ENCODE results near the gene ERCC1. TPM values are rescaled to one million over a fixed set of nuclear protein-coding genes. Genes with fewer than 3 reads are reported as not detected.

ERCC1 gene
- total RNA-seq, 6 experiments from 2014 or later = 19.2 to 29.4 (median 22.6) TPM

DNA sequence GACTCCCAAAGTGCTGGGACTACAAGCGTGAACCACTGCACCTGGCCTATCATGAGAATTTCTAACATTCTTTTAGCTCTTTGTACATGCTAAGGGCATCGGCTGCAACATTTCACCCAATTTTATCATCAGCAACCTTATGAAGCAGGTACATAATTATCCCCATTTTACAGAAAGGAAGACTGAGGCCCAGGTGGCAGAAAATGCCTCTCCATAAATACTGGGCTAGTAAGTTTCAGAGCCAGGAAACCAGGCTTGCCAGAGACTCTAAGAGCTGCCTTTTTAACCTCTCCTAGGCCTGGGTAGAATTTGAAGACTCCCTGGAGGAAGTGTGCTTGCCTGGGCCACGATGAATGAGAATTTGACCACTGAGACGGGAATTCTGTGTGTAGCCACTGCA lies 55.6 kb downstream of the ERCC1 start:
- DNase-seq (no peak), ATAC-seq (no peak)
- WGBS (ENCODE audit: insufficient coverage, low coverage, low lambda C conversion rate, missing lambda C conversion rate) = 91% methylated on average over 4 of the region's 4 CpGs
- Histone ChIP-seq H3K27me3 (no peaks in the 10 kb centered on the region), H3K9me3 (no peaks in the 10 kb centered on the region), H3K27ac (no peak overlapping the region), H3K4me3 (no peak overlapping the region), H3K4me1 (peaks cover 0 to 4% (median 0%) of the 10 kb centered on the region in 4 donors), H3K36me3 (peaks cover 0 to 8% (median 0%) of the 10 kb centered on the region in 4 donors)
- intact Hi-C loops (cut with DNase I) = no loop called here
- TF ChIP-seq, protein P1, sequence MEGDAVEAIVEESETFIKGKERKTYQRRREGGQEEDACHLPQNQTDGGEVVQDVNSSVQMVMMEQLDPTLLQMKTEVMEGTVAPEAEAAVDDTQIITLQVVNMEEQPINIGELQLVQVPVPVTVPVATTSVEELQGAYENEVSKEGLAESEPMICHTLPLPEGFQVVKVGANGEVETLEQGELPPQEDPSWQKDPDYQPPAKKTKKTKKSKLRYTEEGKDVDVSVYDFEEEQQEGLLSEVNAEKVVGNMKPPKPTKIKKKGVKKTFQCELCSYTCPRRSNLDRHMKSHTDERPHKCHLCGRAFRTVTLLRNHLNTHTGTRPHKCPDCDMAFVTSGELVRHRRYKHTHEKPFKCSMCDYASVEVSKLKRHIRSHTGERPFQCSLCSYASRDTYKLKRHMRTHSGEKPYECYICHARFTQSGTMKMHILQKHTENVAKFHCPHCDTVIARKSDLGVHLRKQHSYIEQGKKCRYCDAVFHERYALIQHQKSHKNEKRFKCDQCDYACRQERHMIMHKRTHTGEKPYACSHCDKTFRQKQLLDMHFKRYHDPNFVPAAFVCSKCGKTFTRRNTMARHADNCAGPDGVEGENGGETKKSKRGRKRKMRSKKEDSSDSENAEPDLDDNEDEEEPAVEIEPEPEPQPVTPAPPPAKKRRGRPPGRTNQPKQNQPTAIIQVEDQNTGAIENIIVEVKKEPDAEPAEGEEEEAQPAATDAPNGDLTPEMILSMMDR (IDR thresholded peaks at IDR 0.05) = no peak
- TF ChIP-seq POLR2A (IDR thresholded peaks at IDR 0.05) = no peak

DNA sequence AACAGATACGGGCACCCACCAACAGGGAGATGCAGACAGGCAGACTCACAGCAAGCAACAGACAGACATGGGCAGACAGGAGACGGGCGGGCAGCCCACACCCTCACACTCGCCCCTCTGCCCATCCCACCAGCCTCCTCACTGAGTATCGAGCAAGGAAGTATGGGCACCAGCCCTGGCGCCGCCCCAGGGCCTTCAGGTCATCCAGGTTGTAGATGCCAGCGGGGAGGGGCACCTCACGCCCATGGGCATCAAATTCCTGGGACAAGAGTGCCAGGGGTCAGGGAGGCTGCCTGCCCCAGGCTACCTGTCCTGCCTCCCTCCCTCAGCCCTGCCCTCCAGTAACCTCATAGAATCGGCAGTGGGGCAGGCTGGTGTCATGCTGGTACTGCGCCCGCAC lies 59.0 kb downstream of the ERCC1 start:
- intact Hi-C loops (cut with DNase I) = no loop called here
- DNase-seq (no peak), ATAC-seq (no peak)
- H3K4me3 ChIP-seq = no peak overlapping the region
- no peak overlapping the region for H3K27ac ChIP-seq
- H3K4me1 ChIP-seq = peaks cover 0 to 2% (median 0%) of the 10 kb centered on the region in 4 donors
- no peaks in the 10 kb centered on the region for H3K9me3 ChIP-seq
- no peaks in the 10 kb centered on the region for H3K27me3 ChIP-seq
- WGBS (ENCODE audit: insufficient coverage, low coverage, low lambda C conversion rate, missing lambda C conversion rate) = 80% methylated on average over 2 of the region's 12 CpGs
- peaks cover 0 to 13% (median 0%) of the 10 kb centered on the region in 4 donors for H3K36me3 ChIP-seq
- no peak for TF ChIP-seq POLR2A (IDR thresholded peaks at IDR 0.05)
- TF ChIP-seq, protein P1 (IDR thresholded peaks at IDR 0.05) = no peak

DNA sequence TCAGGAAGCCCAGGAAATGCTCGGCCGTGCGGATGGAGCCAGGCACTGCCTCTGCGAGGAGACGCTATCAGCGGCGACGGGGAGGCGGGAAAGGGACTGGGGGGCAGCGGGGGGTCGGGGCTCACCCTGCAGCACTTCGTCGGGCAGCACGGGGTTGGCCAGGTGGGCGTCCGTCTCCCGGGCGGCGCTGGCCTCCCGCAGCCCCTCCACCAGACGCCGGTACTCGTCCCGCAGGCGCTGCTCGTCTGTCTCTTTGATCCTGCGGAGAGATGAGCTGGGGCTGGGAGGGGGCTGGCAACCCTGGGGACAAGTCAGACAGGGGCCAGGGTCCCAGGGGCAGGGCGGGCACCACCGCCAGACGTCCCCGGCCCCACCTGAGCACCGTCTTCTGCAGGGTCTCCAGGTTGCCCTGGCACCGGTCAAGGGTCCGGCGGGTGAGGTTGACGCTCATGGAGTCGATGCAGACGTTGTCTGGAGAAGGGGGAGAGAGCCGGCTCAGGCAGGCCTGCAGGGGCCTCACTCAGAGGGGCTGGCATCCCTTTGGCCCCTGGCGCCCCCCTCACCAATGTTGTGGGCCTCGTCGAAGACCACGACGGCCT lies 59.8 kb downstream of the ERCC1 start:
- Histone ChIP-seq H3K36me3 (peaks cover 0 to 13% (median 0%) of the 10 kb centered on the region in 4 donors), H3K27me3 (no peaks in the 10 kb centered on the region), H3K4me1 (no peaks in the 10 kb centered on the region), H3K4me3 (no peak overlapping the region), H3K27ac (no peak overlapping the region), H3K9me3 (no peaks in the 10 kb centered on the region)
- no peak for TF ChIP-seq POLR2A (IDR thresholded peaks at IDR 0.05)
- TF ChIP-seq, protein P1 (IDR thresholded peaks at IDR 0.05) = no peak
- WGBS (ENCODE audit: insufficient coverage, low coverage, low lambda C conversion rate, missing lambda C conversion rate) = 95% methylated on average over 7 of the region's 44 CpGs
- intact Hi-C loops (cut with DNase I) = no loop called here
- DNase-seq (no peak), ATAC-seq (peak in 1 of 4 donors; percentile 11)

DNA sequence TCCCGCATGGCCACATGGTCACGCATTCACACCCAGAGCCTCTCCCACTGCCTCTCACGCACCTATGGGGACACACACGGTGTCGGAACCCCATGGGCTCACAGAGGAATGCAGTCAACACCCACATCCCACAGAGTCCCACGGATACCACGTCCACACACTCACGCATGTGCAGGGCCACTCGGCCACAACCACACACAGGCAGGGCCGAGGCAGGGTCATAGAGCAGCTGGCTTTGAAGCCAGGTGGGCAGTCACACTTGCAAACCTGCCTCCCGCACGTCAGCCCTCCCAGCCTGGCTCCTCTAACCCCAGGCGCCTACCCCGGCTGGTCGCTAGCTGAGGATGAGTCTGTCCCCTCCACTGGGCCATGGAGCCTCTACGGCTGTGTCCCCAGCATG lies 61.4 kb downstream of the ERCC1 start:
- no peak for DNase-seq

More for the DNA sequence above, 61.4 kb downstream of the ERCC1 start:
- H3K36me3 ChIP-seq = peaks cover 0 to 13% (median 0%) of the 10 kb centered on the region in 4 donors
- no peaks in the 10 kb centered on the region for H3K27me3 ChIP-seq
- no peaks in the 10 kb centered on the region for H3K9me3 ChIP-seq
- TF ChIP-seq, protein P1 (IDR thresholded peaks at IDR 0.05) = no peak
- no peak for TF ChIP-seq POLR2A (IDR thresholded peaks at IDR 0.05)
- no peak overlapping the region for H3K27ac ChIP-seq
- H3K4me3 ChIP-seq = no peak overlapping the region
- 82% methylated on average over 9 of the region's 16 CpGs for WGBS (ENCODE audit: insufficient coverage, low coverage, low lambda C conversion rate, missing lambda C conversion rate)
- intact Hi-C loops (cut with DNase I) = no loop called here
- no peak for ATAC-seq
- H3K4me1 ChIP-seq = no peaks in the 10 kb centered on the region

All from right lobe of liver (tissue), 6 donors.